HG03520 (cell line): ENCODE results near the gene HDAC8.
"Not testable (repeated sequence)": the region's sequence is repeated elsewhere in the genome, so short reads cannot be mapped to it uniquely, and the experiment has no call there.

ENCODE experiments used
- ATAC-seq: cut with Tn5 transposase; IDR thresholded peaks from one replicate; pipeline ENCODE4 v1.9.1; 2021; ENCODE audit warnings: mild to moderate bottlenecking, moderate library complexity; ENCODE audit not compliant: unreplicated experiment

Gene HDAC8

DNA sequence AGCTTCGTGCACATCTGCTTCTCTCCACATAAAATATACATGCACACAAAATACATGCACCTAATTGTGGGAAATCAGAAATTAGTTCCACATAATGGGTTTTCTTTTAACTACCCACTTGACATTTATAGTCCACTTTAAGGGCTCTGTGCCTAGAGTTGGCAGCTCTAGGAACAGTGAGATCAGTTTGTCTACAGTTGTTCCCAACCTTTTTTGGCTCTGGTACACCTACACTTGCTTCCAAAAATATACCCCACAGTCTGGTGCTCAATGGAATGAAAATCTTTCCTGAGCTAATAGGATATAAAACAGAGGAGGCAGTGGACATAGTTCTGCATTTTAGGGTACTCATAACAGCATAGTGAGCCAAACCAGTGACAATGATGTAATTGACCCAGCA, 36.1 kb downstream of the HDAC8 start:
- ATAC-seq: no peak

DNA sequence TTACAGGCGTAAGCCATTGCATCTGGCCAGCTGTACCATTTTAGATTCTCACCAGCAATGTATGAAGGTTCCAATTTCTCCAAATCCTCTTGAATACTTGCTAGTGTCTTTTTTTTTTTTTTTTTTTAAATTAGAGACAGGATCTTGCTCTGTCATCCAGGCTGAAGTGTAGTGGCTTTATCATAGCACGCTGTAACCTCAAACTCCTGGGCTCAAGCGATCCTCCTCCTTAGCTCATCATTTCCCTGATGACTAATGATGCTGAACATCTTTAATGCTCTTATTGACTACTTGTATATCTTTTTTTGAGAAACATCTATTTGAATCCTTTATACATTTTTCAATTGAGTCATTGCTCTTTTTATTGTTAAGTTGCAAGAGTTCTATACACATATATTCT, 40.3 kb downstream of the HDAC8 start:
- ATAC-seq: no peak

DNA sequence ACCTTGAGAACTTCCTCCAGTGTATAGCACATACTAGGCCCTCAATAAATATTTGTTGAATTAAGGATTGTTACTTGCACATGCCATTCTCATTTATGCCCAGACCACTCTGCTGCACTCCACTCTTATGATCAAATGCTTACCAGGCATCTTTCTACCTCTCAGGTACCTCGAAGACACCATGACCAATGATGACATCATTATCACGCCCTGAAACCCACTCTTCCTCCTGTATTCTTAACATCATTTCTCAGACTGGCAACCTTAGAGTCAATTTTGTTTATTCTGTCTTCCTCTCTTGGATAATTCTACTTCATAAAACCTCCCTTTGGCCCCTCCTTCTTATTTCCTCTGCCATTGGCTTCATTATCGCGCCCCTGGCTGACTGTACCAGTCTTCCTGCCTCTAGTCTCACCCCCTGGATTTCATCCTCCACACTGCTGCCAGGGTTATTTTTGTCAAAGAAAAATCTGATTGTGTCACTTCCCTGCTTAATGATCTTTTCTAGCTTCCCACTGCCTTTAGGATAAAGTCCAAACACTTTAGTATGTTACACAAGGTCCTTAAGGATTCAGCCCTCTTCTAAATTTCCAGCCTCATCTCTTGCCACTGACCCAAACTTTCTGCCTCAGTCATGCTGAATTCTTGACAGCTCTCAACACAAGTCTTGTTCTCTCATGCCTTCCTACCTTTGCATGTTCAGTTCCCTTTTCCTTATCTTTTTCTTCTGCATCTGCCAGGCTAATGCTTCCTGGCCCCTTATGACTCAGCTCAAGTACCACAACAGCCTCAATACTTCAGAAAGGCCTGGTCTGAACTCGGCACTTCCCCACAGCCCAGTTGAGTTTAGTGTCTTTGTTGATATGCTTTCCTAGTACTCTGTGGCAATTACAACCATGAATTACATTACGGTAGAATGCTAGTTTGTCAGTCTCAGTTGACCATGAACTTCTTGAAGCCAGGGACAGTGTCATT, 45.8 kb downstream of the HDAC8 start:
- no peak for ATAC-seq

- ATAC-seq: no peak
These were observed 73.9 kb downstream of the HDAC8 start for GRCh38 chrX:72498782-72499181.

DNA sequence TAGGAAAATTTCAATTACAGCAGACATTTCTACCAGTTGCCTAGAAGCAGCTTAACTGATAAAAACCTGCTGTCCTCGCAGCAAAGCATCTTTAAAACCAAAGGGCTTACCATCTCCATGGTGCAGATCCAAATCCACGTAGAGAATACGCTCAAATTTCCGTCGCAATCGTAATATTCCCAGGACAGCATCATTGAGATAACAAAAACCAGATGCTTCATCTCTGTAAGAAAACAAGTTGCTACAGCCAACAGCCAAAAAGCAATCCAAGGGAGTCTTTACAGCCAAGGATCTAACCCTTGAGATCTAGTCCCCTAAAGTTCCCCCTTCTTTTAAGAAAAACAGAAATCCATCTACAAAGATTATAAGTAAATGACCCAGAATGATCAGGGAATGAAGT, 77.6 kb downstream of the HDAC8 start:
- ATAC-seq: no peak

DNA sequence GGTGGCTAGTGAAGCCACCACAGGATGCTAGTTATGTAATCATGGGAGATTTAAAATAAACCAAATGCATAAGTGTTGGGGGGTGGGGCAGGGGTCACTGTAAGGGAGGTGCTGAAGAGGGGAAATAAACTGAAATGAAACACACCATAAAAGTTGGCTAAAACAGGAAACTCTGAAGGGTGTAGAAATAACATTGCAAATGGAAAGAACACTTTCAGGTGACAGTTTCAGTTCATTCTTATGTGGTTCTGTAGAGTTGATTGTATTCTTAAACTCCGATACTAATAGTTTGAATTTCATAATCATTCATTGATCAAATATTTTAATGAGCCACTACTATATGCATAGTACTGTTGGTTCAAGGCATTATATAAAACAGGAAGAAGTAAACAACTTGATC, 80.1 kb downstream of the HDAC8 start:
- peak; percentile 63 for ATAC-seq

GRCh38 chrX:72490221-72490620, 82.4 kb downstream of the HDAC8 start:
- not testable (repeated sequence) for ATAC-seq

GRCh38 chrX:72487661-72488060, 85.0 kb downstream of the HDAC8 start:
- no peak for ATAC-seq

GRCh38 chrX:72479324-72480274, 93.0 kb downstream of the HDAC8 start:
- no peak for ATAC-seq

- no peak for ATAC-seq
These were observed 93.8 kb downstream of the HDAC8 start for GRCh38 chrX:72478853-72479252.

- no peak for ATAC-seq
These were observed 94.3 kb downstream of the HDAC8 start for GRCh38 chrX:72478351-72478750.

DNA sequence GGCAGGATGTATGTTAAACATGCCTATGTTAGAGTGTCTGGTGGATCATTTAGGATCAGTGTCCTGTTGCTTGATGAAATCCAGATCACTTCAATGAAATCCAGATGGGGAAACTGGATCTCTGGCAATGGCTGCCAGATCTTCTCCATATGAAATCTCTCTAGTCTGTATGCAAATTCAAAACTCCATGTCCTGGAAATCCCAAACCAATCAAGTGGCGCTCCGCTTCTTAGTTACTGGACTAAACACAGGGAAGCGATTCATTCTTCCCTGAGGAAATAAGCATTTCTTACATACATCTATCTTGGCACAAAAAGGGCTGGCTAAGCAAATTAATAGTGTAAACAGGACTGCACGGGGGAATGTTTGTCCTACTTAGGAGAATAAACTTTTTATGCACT, 94.9 kb downstream of the HDAC8 start:
- no peak for ATAC-seq

- no peak for ATAC-seq
These were observed 95.3 kb downstream of the HDAC8 start for GRCh38 chrX:72477376-72477775.

DNA sequence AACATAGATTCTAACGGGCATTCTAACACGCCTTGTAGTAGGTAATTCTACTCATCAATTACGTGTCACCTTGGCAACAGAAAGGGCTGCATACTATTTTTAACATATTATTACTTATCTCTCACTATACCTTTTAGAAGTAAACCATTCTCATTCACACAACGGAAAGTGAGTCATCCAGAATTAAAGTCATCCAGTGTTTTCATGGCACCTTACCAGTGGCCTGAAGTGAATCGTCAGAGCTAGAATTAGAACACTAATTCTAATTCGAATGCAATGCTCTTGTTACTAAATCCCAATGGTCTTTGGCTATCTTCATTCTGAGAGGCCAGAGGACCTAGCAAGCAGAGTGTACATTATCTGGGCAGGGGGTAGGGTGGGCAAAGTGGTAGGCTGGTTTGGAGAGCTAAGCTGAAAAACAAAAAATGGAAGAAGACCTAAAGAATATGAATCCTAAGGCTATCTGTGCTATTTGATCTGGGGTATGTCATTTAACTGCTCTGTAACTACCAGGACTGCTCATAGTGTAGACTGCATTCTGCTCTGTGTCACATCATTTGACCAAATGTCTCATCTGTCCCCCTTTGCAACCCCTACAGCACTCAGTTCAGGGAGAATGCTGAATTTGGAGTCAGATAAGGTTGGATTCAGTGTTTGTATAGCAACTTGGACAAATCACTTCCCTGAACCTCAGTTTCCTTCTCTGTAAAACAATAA, 96.5 kb downstream of the HDAC8 start:
- no peak for ATAC-seq

GRCh38 chrX:72475338-72475737, 97.3 kb downstream of the HDAC8 start:
- no peak for ATAC-seq

DNA sequence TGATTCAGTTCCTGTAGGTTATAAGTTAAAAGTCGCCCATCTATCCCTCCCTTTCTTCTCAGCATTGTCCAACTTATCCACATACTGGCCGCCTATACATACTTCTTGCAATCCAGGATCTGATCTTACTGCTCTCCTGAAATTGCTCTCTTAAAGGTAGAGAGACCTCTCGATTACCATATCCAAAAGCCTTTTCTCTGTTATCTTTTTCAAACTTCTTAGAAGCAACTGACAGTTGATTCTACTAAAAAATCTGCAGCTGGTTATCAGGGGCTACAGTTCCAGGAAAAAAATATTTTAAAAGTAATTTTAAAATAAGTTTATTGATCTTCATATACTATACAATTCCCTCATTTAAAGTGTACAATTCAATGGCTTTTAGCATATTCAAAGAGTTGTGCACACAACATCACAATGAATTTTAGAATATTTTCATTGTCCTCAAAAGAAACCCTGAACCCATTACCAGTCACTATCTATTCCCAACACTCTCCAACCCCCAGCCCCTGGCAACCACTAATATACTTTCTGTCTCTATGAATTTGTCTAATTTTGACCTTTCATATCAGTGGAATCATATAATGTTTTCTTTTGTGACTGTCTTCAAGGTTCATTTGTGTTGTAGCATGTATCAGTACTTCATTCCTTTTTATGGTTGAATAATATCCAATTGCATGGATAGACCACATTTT, 102.0 kb downstream of the HDAC8 start:
- ATAC-seq: no peak

- ATAC-seq: no peak
These were observed 102.5 kb downstream of the HDAC8 start for GRCh38 chrX:72470117-72470516.

DNA sequence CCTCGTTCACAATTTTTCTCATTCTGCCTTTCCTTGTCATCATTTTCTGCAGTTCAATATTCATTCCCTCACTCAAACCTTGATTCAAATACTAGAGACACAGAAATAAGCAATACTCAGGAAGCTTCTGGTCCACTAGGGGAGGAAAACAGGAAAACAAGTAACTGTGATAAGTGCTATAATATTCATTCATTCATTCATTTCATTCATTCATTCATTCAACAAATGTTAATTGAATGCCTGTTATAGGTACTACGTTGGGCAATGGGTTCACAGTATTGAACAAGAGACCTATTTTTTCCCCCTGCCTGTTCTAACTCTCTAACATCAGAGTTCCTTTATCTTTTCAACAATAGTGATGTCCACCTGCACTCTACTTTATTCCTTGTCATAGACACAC, 104.0 kb downstream of the HDAC8 start:
- ATAC-seq: no peak

- no peak for ATAC-seq
These were observed 105.5 kb downstream of the HDAC8 start for GRCh38 chrX:72467135-72467534.

DNA sequence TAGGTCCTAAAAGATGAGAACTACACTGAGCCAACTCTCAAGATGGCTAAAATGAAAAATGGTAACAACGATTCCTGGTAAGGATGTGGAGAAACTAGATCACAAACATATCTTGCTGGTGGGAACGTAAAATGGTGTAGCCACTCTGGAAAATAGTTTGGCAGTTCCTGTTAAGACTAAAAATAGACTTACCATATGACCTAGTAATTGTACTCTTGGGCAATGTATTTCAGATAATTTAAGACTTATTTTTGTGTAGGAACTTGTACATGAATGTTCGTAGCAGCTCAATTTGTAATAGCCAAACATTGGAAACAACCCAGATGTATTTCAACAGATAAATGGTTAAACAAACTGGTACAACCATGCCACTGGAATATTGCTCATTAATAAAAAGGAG, 106.2 kb downstream of the HDAC8 start:
- ATAC-seq: no peak
